NCI-H1436 treated with DMSO at 0.1 percent for 48 hours (cell line): Measurements from ENCODE around the gene SCD.

Experiments used
- DNase-seq: peaks from one replicate; lab custom pipeline; 2025; lab: John Stamatoyannopoulos, UW

SCD gene

DNA sequence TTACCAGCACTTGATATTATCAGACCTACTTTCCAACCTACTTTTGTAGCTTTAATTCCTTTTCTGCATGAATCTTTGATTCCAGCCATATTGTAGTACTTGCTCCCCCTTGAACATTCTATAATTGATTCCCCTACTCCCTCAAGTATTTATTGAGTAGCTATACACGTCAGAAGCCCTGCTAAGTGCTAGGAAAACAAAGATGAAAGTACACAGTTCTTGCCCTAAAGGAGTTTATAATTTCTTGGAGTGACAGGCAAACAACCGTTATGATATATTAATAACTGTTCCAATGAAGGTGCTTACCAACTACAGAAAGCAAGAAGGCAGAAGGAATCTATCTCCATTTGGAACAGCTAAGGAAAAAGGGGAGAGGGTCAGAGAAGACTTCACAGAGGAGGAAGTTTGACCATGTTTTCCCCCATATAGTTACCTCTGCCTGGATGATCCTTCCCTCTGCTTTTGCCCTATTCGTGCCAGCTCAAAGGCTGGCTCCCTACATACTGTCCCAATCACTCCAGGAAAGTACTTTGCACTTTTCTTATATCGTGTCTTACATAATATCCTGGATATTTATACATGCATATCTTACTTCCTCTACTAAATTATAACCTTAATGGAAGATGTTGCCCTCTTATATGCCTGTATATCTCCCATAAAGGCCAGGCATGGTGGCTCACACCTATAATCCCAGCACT, 54.7 kb downstream of the SCD start:
- DNase-seq = no peak

- no peak for DNase-seq
These were observed 56.7 kb downstream of the SCD start for GRCh38 chr10:100403734-100404133.

- DNase-seq = no peak
These were observed 66.1 kb downstream of the SCD start for GRCh38 chr10:100413173-100413572.
